ENCODE data around the gene SFT2D1.
"Not testable (repeated sequence)": the region's sequence is repeated elsewhere in the genome, so short reads cannot be mapped to it uniquely, and the experiment has no call there.

Gene SFT2D1

GRCh38 chr6:166364456-166364855, 22.1 kb upstream of the SFT2D1 start:
- H3K4me3 ChIP-seq (ENCODE audit: low read length) = no peak overlapping the region
- TF ChIP-seq, protein P1, sequence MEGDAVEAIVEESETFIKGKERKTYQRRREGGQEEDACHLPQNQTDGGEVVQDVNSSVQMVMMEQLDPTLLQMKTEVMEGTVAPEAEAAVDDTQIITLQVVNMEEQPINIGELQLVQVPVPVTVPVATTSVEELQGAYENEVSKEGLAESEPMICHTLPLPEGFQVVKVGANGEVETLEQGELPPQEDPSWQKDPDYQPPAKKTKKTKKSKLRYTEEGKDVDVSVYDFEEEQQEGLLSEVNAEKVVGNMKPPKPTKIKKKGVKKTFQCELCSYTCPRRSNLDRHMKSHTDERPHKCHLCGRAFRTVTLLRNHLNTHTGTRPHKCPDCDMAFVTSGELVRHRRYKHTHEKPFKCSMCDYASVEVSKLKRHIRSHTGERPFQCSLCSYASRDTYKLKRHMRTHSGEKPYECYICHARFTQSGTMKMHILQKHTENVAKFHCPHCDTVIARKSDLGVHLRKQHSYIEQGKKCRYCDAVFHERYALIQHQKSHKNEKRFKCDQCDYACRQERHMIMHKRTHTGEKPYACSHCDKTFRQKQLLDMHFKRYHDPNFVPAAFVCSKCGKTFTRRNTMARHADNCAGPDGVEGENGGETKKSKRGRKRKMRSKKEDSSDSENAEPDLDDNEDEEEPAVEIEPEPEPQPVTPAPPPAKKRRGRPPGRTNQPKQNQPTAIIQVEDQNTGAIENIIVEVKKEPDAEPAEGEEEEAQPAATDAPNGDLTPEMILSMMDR (conservative IDR thresholded peaks at IDR 0.05; ENCODE audit: low read depth, low read length) = no peak
- DNase-seq (ENCODE audit: low read depth) = no peak

DNA sequence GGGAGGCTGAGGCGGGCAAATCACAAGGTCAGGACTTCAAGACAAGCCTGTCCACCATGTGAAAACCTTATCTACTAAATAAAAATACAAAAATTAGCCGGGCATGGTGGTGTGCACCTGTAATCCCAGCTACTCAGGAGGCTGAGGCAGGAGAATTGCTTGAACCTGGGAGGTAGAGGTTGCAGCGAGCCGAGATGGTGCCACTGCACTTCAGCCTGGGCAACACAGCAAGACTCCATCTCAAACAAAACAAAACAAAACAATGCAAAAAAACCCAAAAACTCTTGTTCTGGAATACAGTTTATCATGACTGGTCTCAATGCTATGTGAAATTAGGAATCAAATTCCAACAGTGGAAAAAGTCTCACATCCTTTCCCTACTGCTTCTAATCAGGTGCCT, 20.1 kb upstream of the SFT2D1 start:
- not testable (repeated sequence) for H3K4me3 ChIP-seq (ENCODE audit: low read length)

DNA sequence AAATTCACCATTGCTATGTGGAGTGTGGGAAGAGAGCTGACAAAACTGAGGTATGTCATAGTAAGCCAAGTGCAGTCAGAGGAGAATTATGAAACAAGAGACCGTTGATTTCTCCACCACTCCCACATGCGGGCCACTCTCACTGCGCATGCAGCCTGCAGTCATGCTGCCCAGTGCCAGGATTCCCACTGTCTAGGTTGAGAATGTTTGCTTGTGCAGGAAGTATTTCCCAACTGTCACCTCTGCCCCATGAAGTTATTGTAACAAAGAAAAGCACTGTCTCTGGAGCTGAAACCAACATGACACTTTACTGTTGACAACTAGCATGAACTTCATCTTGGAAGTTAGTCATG, 18.7 kb upstream of the SFT2D1 start:
- TF ChIP-seq, protein P1 (conservative IDR thresholded peaks at IDR 0.05; ENCODE audit: low read depth, low read length) = no peak
- DNase-seq (ENCODE audit: low read depth) = no peak
- H3K4me3 ChIP-seq (ENCODE audit: low read length) = no peak overlapping the region

More for the DNA sequence above, 20.1 kb upstream of the SFT2D1 start:
- not testable (repeated sequence) for DNase-seq (ENCODE audit: low read depth)

DNA sequence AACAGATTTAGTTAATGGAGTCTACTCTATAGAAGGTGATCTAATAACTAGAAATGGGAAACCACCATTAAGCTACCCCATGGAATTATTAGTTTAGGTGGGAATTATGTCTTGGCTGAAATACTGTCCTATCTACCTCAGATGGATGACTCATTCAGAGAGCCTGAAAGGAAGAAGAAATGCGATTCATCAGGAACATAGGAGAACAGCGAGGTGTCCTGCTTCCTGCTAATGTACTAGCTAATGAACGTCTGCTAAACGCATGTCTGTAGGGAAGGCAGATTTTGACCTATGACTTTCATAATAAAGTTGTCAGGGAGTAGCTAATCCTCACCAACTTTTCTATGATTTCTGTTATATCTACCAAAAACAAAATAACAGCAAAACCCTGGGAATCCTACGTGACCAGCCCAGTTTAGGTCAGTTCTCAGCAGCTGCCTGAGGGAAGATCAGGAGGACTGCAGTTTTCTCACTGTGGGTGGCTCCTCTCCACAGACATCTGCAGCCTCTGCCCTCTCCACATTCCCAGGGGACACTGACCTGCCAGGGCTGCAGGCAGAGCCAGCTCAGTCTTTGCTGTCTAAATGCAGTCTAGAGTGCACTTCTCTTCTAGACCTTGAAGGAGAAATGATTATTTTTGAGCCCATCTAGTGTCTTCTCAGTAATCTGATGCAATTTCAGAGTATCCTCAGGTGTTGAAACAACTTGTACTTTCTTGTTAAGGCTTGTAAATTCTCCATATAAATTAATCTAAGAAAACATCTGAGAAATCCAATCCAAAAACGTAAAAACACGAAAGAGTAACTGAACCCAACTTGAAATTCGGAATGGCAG, 18.1 kb upstream of the SFT2D1 start:
- no peak for DNase-seq (ENCODE audit: low read depth)
- H3K4me3 ChIP-seq (ENCODE audit: low read length) = no peak overlapping the region
- TF ChIP-seq, protein P1 (conservative IDR thresholded peaks at IDR 0.05; ENCODE audit: low read depth, low read length) = no peak

GRCh38 chr6:166355552-166355951, 13.2 kb upstream of the SFT2D1 start:
- TF ChIP-seq, protein P1 (conservative IDR thresholded peaks at IDR 0.05; ENCODE audit: low read depth, low read length) = no peak
- no peak overlapping the region for H3K4me3 ChIP-seq (ENCODE audit: low read length)
- no peak for DNase-seq (ENCODE audit: low read depth)

DNA sequence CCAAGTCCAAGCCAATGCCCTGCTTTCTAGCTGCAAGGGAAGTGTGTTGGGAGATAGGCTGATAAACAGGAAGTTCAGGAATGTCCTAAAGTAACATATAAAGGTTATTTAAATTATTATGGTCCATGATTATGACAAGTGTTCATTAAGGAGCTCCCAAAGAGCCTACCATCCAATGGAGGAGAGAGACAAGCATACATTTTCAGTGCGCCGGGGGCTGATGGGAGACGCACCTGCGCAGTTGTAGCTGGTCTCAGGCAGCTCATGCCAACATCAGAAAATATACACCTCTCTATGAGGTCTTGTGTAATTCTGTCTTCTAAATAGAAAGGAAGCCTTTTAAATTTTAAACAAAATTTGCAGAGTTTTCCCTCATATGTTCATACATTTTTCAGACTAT, 12.6 kb upstream of the SFT2D1 start:
- no peak for DNase-seq (ENCODE audit: low read depth)
- no peak overlapping the region for H3K4me3 ChIP-seq (ENCODE audit: low read length)
- TF ChIP-seq, protein P1 (conservative IDR thresholded peaks at IDR 0.05; ENCODE audit: low read depth, low read length) = no peak

DNA sequence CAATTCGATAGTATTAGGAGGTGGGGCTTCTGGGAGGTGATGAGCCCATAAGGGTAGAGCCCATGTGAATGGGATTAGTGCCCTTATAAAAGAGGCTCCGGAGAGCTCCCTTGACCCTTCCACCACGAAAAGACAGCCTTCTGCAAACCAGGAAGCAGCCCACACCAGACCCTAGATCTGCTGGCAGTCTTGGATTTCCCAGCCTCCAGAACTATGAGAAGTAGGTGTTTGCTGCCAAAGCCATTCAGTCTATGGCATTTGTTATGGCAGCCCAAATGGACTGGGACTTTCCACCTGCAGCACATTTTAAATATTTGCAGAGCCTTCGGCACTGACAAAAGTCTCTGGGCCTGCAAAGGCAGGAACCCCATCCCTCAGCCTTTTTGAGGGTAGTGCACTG, 11.8 kb upstream of the SFT2D1 start:
- TF ChIP-seq, protein P1 (conservative IDR thresholded peaks at IDR 0.05; ENCODE audit: low read depth, low read length) = no peak
- DNase-seq (ENCODE audit: low read depth) = no peak
- H3K4me3 ChIP-seq (ENCODE audit: low read length) = no peak overlapping the region

Data from retinal pigment epithelial cell (primary cell).